B cell (primary cell): ENCODE data around the gene ZNF230.

Experiments
- CTCF ChIP-seq: fragments of 200-600 bp; IDR thresholded peaks from one replicate; pipeline ENCODE4 v1.8.0; 2022; ENCODE audit warnings: antibody characterized with exemption, mild to moderate bottlenecking
- EZH2 ChIP-seq: IDR thresholded peaks from 2 replicates; pipeline ENCODE4 v1.6.1; 2012; ENCODE audit warnings: borderline replicate concordance, low read depth, mild to moderate bottlenecking, moderate library complexity, low read length; ENCODE audit not compliant: insufficient read depth, poor library complexity, severe bottlenecking

- TF ChIP-seq EZH2: no peak
- TF ChIP-seq CTCF: no peak
These were observed 39.4 kb downstream of the ZNF230 start for GRCh38 chr19:44042147-44042546.
